T47D (cell line): ENCODE measurements around the gene TBX5.

ENCODE experiments used
- DNase-seq, 2 experiments: peaks; one replicate each; pipeline versions ENCODE4 v3.0.0 to v3.0.0-alpha.2; 2011 to 2012; ENCODE audit warnings: low read depth in 1 of 2, low spot score in 1 of 2
- JUND ChIP-seq: IDR thresholded peaks from 2 replicates; pipeline ENCODE4 v1.6.1; 2012; ENCODE audit warnings: low read depth
- in situ Hi-C: cut with HindIII; loops from 2 replicates; pipeline ENCODE4 v1.10.0; 2016; ENCODE audit warnings: low sequenced_read_pairs, low pct_unique_long_range_greater_than_20kb

Gene TBX5

DNA sequence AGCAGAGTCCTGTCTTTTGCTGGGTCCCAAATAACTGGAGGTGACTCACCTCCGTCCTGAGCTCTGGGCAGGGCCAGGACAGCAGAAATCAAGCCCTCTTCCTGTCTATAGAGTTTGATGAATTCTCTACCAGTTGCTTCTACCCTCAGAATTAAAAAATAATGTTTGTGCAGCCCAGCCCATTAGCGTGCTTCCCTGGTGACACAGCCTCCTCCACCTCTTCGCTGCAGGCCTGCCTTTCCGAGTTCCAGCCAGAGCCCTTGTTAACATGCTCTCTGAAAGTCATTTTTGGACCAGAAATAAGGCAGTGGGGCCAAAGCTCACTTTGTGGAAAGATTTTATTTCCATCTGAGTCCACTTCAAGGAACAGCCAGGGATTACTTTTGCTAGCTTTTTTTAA, 94.0 kb downstream of the TBX5 start:
- TF ChIP-seq JUND: no peak
- no peak for DNase-seq
- in situ Hi-C loops: no loop called here

DNA sequence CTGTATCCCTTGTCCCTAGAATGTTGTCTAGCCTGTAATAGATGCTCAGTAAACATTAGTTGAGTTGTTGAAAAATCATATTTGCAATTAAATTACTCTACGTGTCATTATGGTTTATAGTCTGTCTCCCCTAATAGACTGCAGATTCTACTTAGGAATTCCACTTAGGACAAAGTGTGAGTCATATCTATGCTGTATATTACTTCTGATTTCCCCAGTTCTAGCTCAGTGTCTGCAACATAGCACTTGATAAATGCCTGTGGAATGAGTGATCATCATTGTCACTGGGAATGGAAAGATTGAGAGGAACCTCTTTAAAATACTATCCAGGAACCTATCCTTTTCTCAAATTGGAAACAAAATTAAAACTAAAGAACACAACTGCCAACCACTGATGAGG, 99.3 kb downstream of the TBX5 start:
- in situ Hi-C loops: no loop called here
- no peak for DNase-seq
- no peak for TF ChIP-seq JUND

DNA sequence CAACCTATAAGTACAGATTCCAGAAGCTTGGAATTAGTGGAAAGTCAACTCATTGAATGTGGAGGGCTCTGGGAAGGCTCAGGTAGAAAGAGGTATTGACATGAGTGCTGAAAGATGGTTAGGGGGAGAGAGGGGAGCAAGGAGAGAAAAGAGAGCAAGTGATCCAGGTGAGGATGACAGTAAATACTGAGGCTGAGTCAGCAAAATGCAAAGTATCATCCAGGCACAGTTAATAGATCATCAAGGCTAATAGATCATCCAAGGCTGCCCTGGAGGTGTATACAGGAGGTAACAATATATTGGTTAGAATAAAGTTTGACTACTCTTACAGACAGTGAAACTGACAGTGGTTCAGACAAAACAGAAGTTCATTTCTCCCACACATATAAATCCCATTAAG, 100.5 kb downstream of the TBX5 start:
- in situ Hi-C loops: no loop called here
- no peak for TF ChIP-seq JUND
- no peak for DNase-seq
